GM19463 (cell line): ENCODE results near the gene EDDM3A.

Experiments used
- ATAC-seq: cut with Tn5 transposase; IDR thresholded peaks from one replicate; pipeline ENCODE4 v1.9.1; 2021; ENCODE audit warnings: mild to moderate bottlenecking, moderate library complexity; ENCODE audit not compliant: unreplicated experiment

Gene EDDM3A

GRCh38 chr14:20782280-20782890, 36.7 kb downstream of the EDDM3A start:
- ATAC-seq: no peak

GRCh38 chr14:20787025-20787424, 41.3 kb downstream of the EDDM3A start:
- no peak for ATAC-seq

GRCh38 chr14:20789230-20789813, 43.6 kb downstream of the EDDM3A start:
- no peak for ATAC-seq

GRCh38 chr14:20790464-20791116, 44.9 kb downstream of the EDDM3A start:
- ATAC-seq: no peak

GRCh38 chr14:20791187-20791586, 45.5 kb downstream of the EDDM3A start:
- no peak for ATAC-seq

- no peak for ATAC-seq
Observed at GRCh38 chr14:20791597-20791996, 45.9 kb downstream of the EDDM3A start.

GRCh38 chr14:20792556-20792955, 46.9 kb downstream of the EDDM3A start:
- ATAC-seq: no peak

GRCh38 chr14:20794644-20795369, 49.1 kb downstream of the EDDM3A start:
- no peak for ATAC-seq

- no peak for ATAC-seq
Observed at GRCh38 chr14:20797164-20797563, 51.5 kb downstream of the EDDM3A start.
